Measurements from ENCODE around the gene SYT8. TPM values are rescaled to one million over a fixed set of nuclear protein-coding genes. Genes with fewer than 3 reads are reported as not detected.

SYT8 gene
- total RNA-seq, 1 experiment from 2014 or later = not detected

DNA sequence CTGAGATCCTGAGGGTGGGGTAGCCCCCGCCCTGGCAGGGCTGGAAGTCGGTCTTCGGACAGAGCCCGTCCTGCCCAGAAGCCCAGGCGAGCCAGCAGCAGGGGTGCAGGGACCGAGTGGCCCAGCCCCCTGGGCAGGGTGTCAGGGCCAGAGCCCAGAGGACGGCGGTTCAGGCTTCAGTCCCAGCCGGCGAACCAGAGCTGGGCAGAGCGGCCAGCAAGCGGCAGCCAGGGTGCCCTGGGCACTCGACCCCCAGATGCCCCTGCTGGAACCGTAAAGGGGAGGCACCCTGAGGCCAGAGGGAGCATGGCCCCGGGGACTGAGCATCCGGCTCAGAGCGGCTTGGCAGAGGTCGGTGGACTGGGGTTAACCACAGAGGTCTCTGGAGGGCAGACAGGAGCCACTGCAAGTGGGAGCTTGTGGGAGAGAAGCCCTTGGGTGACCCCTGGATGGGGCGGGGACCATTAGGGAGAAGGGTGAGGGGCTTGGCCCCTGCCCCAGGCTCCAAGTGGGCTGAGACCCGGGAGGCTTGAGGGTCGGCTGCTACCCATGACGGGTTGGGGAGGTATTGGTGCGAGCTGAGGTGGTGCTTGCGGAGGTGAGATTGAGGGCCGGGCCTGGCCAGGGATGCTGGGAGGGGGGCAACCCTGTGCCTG, 34.0 kb downstream of the SYT8 start:
- no peak for TF ChIP-seq CTCF (conservative IDR thresholded peaks at IDR 0.05)
- no peak overlapping the region for H3T11ph ChIP-seq (ENCODE audit: low read length)
- no peak overlapping the region for H3K23ac ChIP-seq (ENCODE audit: insufficient read length, low read depth, low read length)
- no peaks in the 10 kb centered on the region for H3K27me3 ChIP-seq (ENCODE audit: insufficient read depth, low read length)
- H2BK20ac ChIP-seq (ENCODE audit: low read depth, low read length, poor library complexity, severe bottlenecking) = no peak overlapping the region
- H3K14ac ChIP-seq (ENCODE audit: insufficient read depth, low read length) = no peak overlapping the region
- no peak overlapping the region for H4K8ac ChIP-seq (replicated peaks; ENCODE audit: insufficient read length, low read depth, low read length)
- H2AK5ac ChIP-seq (ENCODE audit: insufficient read length, low read length) = no peak overlapping the region
- H3K79me1 ChIP-seq (ENCODE audit: insufficient read depth, low read depth, low read length, poor library complexity, severe bottlenecking) = no peaks in the 10 kb centered on the region
- no peak overlapping the region for H3K4me2 ChIP-seq (ENCODE audit: insufficient read depth, insufficient read length, low read length)
- no peak for DNase-seq
- Mint-ChIP-seq H3K9me3 (no peaks in the 10 kb centered on the region; a peak in 1 of 5 replicates), H3K4me3 (no peak overlapping the region), H3K4me1 (peaks cover 3 to 12% of the 10 kb centered on the region in 2 experiments), H3K27me3 (ENCODE audit: low read depth) (peaks cover 29% of the 10 kb centered on the region), H3K36me3 (ENCODE audit: insufficient read depth in 1 of 3, low read depth in 3 of 3) (no peaks in the 10 kb centered on the region), H3K27ac (no peak overlapping the region)
- H4K20me1 ChIP-seq (ENCODE audit: control insufficient read depth, insufficient read depth, insufficient read length) = no peaks in the 10 kb centered on the region
- H3K27ac ChIP-seq (ENCODE audit: insufficient read length, low read depth, low read length) = no peak overlapping the region
- no peaks in the 10 kb centered on the region for H3K9me3 ChIP-seq (ENCODE audit: control insufficient read depth, low read depth, low read length)
- no peak overlapping the region for H2BK120ac ChIP-seq (ENCODE audit: low read depth, low read length, poor library complexity, severe bottlenecking)
- H3K18ac ChIP-seq (ENCODE audit: insufficient read length, low read depth, low read length) = no peak overlapping the region
- WGBS (ENCODE audit: extremely low coverage, insufficient read length, low lambda C conversion rate) = no CpG with 5 or more reads among the region's 25 CpGs
- no peak overlapping the region for H2AFZ ChIP-seq (ENCODE audit: low read length)
- H3K23me2 ChIP-seq (ENCODE audit: insufficient read length, low read depth, low read length, poor library complexity, severe bottlenecking) = no peaks in the 10 kb centered on the region
- no peak overlapping the region for H4K91ac ChIP-seq (ENCODE audit: insufficient read length, low read depth, low read length)
- H4K5ac ChIP-seq (ENCODE audit: insufficient read length, low read depth, low read length) = no peak overlapping the region
- H2BK15ac ChIP-seq (ENCODE audit: low read depth, low read length) = no peak overlapping the region
- no peak overlapping the region for H2BK12ac ChIP-seq (ENCODE audit: insufficient read length, low read depth, low read length)
- H2BK5ac ChIP-seq (ENCODE audit: insufficient read length, low read length) = no peak overlapping the region
- no peak overlapping the region for H3K4ac ChIP-seq (ENCODE audit: low read depth, low read length)
- H3K4me1 ChIP-seq (ENCODE audit: insufficient read depth, low read length) = no peaks in the 10 kb centered on the region
- H3K9ac ChIP-seq (ENCODE audit: extremely low read depth, insufficient read length, low read length) = no peak overlapping the region
- H3K79me2 ChIP-seq (ENCODE audit: insufficient read depth, low read length) = no peaks in the 10 kb centered on the region
- H3K56ac ChIP-seq (ENCODE audit: insufficient read length, low read depth, low read length) = no peak overlapping the region

All from H9 (cell line).